Pons (tissue), 1 donor: ENCODE results near the gene C2orf42.
"Not testable (repeated sequence)": the region's sequence is repeated elsewhere in the genome, so short reads cannot be mapped to it uniquely, and the experiment has no call there.

Experiments
- DNase-seq: peaks from one replicate; pipeline ENCODE4 v3.0.0-alpha.2; 2016; ENCODE audit warnings: low spot score

C2orf42 gene

DNA sequence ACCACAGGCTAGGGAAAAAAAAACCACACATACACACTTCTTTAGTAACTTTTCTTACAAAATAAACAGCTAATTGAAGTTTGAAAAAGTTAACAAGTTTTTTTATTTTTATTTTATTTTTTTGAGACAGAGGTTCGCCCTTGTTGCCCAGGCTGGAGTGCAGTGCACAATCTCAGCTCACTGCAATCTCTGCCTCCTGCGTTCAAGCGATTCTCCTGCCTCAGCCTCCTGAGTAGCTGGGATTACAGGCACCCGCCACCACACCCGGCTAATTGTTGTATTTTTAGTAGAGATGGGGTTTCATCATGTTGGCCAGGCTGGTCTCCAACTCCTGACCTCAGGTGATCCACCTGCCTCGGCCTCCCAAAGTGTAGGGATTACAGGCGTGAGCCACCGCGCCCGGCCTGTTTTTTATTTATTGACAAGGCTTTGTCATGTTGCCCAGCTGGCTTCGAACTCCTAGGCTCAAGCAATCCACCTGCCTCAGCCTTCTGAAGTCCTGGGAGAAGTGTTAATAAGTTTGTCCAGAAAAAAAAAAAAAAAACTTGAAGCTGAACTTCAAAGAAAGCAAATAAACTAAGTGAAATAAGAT, 21.1 kb downstream of the C2orf42 start:
- DNase-seq: not testable (repeated sequence)

DNA sequence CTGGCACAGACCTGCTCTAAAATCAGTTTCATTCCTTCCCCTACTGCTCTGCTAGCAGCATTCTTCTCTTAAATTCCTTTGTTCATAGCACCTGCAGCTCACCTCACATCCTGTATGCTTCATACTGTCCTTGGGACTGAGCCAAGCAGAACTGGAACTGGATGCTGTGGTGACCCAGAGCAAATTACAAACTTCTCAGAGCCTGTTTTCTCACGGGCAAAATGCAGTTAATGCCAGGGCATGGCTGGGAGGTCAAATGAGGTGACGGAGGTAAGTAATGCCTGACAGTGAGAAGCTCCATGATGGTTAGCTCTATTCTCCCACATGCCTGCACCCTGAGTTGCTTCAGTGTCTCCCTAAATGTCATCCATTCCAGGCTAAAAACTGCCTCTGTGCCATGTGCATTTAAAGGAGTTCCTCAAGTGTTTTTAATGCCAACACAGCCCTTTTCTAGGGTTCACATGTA, 29.7 kb downstream of the C2orf42 start:
- no peak for DNase-seq

DNA sequence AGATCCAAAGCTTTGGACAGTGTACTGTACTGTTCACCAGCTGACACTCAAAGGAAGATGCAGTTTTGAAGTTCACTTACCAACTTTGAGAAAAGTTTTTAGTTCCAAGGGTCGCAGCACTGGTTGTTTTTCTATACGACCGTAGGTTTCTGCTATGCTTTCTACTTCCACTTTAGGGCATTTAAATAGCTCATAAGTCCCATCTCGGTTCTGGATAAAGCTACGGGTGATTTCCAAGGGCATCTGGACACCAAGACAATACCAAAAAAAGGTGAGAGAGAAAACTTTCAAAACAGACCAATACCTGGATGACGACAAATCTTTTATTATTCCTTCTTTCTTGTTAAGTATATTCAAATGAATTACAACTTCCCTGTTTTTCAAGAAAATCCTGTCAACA, 30.3 kb downstream of the C2orf42 start:
- no peak for DNase-seq

DNA sequence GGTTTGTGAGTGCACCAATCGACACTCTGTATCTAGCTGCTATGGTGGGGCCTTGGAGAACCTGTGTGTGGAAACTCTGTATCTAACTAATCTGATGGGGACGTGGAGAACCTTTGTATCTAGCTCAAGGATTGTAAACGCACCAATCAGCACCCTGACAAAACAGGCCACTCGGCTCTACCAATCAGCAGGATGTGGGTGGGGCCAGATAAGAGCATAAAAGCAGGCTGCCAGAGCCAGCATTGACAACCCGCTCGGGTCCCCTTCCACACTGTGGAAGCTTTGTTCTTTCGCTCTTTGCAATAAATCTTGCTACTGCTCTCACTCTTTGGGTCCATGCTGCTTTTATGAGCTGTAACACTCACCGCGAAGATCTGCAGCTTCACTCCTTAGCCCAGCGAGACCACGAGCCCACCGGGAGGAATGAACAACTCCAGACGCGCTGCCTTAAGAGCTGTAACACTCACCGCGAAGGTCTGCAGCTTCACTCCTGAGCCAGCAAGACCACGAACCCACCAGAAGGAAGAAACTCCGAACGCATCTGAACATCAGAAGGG, 41.6 kb downstream of the C2orf42 start:
- not testable (repeated sequence) for DNase-seq

- DNase-seq: not testable (repeated sequence)
These were observed 42.5 kb downstream of the C2orf42 start for GRCh38 chr2:70148211-70148760.

DNA sequence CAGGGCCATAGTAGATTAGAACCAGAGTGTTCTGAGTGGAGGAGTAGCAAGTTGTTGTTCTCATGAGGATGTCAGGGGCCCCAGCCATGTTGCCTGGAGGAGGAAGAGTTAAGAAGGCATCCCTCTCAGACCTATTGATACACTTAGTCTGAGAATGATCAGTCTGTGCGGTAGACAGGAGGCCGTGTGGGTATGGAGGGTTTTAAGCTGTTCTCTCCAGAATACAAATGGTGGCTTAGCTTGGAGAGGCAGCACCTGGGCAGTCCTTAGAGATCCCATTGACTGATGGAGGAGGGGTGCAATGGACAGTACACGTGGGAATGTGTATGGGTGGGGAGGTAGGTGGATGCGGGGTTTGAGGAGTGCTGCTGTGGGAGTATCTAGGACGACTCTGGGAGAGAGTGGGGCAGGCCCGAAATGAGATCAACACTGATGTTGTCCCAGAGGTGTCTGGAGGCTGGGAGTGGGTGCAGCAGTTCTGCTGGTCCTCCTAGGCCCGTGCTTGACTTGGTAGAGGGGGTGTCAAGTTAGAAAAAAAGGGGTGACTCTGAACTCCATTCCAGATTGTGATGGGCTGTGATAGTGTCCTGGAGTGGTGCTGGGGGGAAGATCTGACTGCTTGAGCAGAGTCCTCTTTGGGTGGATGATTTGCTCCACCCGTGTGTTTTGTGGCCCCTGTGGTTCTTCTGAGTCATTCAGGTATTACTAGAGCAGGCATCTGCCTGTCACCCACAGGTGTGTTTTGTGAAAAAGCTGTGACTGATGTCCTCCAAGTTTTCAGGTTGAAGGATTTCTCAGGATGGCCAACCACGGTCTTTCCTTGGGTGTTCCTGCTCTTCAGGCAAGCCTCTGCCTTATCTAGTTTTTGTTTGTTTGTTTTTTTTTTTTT, 44.7 kb downstream of the C2orf42 start:
- no peak for DNase-seq

- DNase-seq: no peak
These were observed 45.7 kb downstream of the C2orf42 start for GRCh38 chr2:70145144-70145490.

DNA sequence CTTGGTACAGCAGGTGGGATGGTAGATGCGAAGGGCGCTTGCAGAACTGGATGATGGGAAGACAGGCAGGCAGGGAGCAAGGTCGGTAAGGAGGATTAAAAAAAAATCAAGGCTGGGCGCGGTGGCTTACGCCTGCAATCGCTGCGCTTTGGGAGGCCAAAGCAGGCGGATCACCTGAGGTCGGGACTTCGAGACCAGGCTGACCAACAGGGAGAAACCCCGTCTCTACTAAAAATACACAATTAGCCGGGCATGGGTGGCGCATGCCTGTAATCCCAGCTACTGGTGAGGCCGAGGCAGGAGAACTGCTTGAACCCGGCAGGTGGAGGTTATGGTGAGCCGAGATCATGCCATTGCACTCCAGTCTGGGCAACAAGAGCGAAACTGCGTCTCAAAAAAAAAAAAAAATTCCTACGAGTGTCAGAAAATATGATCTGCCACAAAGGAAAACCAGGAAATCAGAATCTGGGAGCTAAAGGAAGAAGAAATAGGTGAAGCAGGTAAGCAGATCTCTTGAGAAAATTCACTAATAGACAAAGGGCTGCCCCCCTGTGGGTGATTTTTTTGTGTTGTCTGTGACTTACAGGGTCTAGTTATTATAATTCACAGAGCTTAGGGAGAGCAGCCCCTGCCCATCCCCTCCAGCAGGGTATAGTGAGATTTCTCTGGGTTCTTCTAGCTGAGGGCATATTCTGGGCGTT, 46.2 kb downstream of the C2orf42 start:
- no peak for DNase-seq

DNA sequence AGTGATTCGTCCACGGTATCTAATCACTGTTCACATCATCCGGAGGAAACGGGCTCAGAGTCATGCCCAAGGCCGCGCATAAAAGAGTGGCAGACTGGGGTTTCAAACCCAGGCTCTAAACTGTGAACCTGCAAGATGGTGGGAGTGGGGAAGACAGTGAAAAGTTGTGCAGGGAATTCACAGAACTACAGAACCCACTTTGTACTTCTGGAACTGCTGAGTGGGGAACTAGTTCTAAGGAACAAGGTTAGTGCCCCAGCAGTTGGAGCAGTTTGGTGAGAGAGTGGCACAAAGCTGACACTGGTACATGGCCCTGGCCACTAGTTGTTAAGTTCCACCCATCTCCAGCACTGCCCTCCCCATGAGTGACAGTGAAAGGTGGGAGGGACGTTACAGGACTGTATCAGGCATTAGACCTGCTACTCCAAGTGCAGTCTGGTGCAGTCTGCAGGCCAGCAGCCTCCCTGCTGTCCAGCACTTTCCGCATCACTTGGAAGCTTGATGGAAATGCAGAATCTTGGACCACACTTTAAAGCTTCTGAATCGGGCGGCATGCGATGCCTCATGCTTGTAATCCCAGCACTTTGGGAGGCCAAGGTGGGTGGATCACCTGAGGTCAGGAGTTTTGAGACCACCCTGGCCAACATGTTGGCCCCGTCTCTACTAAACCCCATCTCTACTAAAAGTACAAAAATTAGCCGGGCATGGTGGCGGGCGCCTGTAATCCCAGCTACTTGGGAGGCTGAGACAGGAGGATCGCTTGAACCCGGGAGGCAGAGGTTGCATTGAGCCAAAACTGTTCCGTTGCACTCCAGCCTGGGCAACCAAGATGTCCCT, 47.3 kb downstream of the C2orf42 start:
- DNase-seq: peak; percentile 73

DNA sequence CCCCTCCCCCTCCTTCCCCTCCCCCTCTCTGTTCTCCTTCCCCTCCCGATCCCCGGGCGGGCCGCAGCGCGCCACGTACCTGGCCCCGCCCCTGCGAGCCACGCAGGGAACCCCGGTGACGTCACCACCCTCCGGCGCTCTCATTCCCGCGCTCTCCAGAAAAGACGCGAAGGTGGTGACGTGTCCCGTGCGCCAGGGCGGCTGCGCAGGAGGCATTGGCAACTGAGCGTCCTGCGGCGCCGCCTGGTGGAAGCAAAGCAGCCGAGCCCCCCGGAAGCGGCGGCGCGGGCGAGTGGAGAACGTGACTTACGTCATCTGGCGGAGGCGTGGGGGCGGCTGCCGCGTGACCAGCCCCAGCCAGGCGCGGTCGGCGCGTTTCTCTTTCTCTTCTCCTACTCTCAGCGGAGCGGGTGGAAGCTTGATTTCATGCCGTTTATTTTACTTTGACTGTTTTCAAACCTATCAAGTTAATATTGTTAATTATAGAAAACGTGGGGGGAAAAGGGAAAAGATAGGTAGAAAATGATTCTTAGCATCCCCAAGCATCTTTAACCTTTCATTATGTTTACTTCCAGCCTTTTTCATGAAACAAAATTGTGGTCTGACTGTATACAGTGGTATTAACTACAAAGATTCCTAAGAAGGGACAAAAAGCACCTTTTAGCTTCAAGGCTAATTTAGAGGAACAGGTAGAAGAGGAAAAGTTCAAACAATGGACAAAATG, 48.1 kb downstream of the C2orf42 start:
- peak; percentile 97 for DNase-seq

DNA sequence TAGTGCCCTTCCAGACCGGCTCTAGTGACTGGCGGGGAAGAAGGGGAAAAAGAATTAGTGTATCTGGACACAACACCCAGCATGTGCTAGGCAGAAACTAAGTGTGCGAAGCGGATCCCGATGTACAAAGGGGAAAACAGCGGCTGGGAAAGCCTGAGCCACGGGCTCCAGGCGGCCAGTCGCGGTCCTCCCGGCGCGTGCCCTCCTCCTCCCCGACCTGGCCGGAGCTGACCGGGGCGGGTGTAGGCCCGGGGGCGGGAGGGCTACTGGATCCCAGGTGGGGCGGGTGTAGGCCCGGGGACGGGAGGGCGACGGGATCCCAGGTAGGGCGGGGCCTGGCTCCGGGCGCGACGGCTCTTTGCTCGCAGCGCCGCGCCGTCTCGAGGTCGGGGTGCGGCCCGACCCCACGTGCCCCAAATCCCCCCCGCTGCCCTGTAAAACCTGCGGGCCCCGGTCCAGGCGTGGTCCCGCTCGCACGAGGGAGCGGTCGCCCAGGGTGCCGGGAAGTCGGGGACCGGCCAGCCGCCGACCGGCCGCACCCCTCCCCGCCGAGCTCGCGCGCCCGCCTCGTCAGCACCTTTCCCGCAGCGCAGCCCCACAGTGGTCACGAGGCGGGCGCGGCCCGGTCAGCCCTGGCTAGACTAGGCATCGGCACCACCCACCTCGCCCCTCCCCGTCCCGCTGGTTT, 48.8 kb downstream of the C2orf42 start:
- no peak for DNase-seq

- DNase-seq: peak; percentile 80
These were observed 49.5 kb downstream of the C2orf42 start for GRCh38 chr2:70141212-70141901.

DNA sequence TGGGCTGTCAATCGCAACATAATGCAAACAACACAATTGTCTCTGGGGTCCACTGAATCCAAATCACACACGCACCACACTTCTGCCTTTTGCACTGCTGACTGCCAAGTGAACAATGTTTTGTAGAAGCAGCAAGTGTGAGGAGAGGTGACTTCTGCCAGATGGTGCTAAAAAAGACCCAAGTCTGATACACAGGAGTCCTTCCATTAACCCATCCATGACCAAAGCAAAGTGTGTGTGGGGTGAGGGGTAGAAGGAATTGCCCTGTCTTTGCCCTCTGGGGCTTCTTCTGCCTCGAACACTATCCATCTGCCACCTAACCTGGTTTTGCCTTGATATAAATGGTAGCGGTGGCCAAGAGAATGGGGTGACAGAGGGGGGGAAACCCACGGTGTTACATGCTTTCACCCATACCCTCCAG, 50.0 kb downstream of the C2orf42 start:
- DNase-seq: no peak

GRCh38 chr2:70134323-70134983, 56.4 kb downstream of the C2orf42 start:
- DNase-seq: not testable (repeated sequence)

- no peak for DNase-seq
These were observed 57.1 kb downstream of the C2orf42 start for GRCh38 chr2:70133491-70134322.

DNA sequence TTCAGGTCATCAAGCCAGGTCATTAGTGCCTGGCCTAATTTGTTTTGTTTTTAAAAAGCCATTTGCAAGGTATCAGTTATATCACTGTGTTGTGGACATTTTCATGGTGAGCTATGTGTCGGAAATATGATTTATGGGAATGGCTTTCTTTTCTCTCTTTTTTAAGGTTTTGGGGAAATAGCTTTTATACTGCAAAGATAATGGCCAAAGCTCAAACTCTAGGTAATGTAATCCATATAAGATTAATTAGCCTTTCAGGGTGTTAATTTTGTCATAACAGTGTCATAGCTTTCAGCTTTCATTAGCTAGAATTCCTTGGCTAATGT, 57.7 kb downstream of the C2orf42 start:
- DNase-seq: no peak

DNA sequence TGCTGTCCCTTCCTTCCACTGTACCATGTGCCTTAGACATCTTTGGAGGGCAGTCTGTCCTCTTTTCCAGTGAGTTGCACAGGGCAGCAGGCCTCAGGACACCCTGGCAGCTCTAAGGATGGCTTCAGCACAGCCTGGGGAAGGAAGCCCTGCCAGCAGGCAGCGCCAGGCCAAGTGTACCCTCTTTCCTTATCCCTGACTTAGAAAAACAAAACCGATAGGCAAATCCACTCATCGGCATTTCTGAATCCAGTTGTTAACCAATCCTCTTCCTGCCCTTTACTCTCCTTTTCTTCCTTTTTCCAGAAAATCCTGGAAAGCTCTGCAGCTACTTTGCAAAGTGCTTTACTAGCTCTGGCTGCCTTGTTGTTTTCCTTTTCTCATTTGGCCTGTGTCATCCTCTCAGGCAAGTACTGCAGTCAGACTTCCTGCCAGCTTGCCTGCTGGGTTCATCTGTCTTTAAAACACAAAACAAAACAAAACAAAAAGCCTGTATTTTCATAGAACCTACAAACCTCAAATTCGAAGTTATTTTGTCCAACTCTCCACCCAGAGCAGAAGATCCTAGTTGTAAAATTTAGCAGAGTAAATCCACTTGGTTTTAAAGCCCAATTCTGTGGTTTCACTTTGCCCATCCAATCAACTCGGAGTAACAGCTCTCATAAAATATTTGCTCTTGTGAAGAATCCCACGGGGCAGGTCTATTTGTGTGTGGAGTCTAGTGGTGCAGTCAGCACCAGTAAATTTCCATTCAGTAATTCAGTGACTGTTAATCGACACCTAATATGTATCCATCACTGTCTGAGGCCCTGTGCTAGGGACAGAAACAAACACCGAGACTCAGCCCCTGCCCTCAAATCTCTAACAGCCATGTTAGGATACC, 58.3 kb downstream of the C2orf42 start:
- DNase-seq: peak; percentile 94
